GM12878 (cell line): ENCODE results near the gene PPP1R14B. TPM values are rescaled to one million over a fixed set of nuclear protein-coding genes. Genes with fewer than 3 reads are reported as not detected.

Source experiments
- BCL11A ChIP-seq: IDR thresholded peaks from 2 replicates; pipeline ENCODE4 v1.6.1; 2011; ENCODE audit warnings: low read depth, low read length
- E2F8 ChIP-seq: fragments of 450-650 bp; IDR thresholded peaks from 2 replicates; pipeline ENCODE4 v1.6.1; 2018; ENCODE audit warnings: mild to moderate bottlenecking, low read depth, moderate library complexity; ENCODE audit not compliant: partially characterized antibody
- ELK1 ChIP-seq: IDR thresholded peaks from 2 replicates; pipeline ENCODE4 v1.6.1; 2012; ENCODE audit warnings: low read depth, low read length, improper control_type of control experiment
- EP300 ChIP-seq, 2 experiments: fragments of 150-350 bp in 1 of 2; IDR thresholded peaks; 2 replicates each; pipeline ENCODE4 v1.6.1; 2011 to 2012; ENCODE audit warnings: low read depth in 2 of 2, low read length in 2 of 2, borderline replicate concordance in 1 of 2, improper control_type of control experiment in 1 of 2, inconsistent platforms in 1 of 2; ENCODE audit not compliant: control insufficient read depth in 1 of 2
- MLLT1 ChIP-seq: fragments of 450-650 bp; IDR thresholded peaks from 2 replicates; pipeline ENCODE4 v1.6.1; 2016; ENCODE audit warnings: mild to moderate bottlenecking
- NRF1 ChIP-seq: conservative IDR thresholded peaks from 2 replicates; pipeline ENCODE4 v1.6.1; 2011; ENCODE audit warnings: mild to moderate bottlenecking, low read depth, low read length, improper control_type of control experiment
- PRDM15 ChIP-seq: fragments of 450-650 bp; formaldehyde crosslinking; IDR thresholded peaks from 2 replicates; pipeline ENCODE4 v1.4.0; 2020; ENCODE audit warnings: mild to moderate bottlenecking, moderate library complexity
- RAD51 ChIP-seq: fragments of 450-650 bp; IDR thresholded peaks from 2 replicates; pipeline ENCODE4 v1.6.1; 2016; ENCODE audit warnings: moderate library complexity, mild to moderate bottlenecking, inconsistent platforms
- SIN3A ChIP-seq: IDR thresholded peaks from 2 replicates; pipeline ENCODE4 v1.6.1; 2012; ENCODE audit warnings: low read depth, low read length, improper control_type of control experiment
- SPI1 ChIP-seq: IDR thresholded peaks from 2 replicates; pipeline ENCODE4 v1.6.1; 2011; ENCODE audit warnings: low read depth, mild to moderate bottlenecking, low read length, moderate library complexity, borderline replicate concordance; ENCODE audit not compliant: insufficient read depth
- ZZZ3 ChIP-seq: IDR thresholded peaks from 2 replicates; pipeline ENCODE4 v1.6.1; 2011; ENCODE audit warnings: low read depth; ENCODE audit not compliant: control insufficient read depth, insufficient read length
- polyA plus RNA-seq, 11 experiments: library from polyadenylated mRNA; depleted of rRNA in 4 of 11; unstranded in 6 of 11; stranded (reverse) in 5 of 11; fragments of >200 nt; fragmentation: Nextera tagmentation in 4 of 11; fragmentation: Illumina TruSeq in 1 of 11; extraction: Ambion mirVana in 4 of 11; extraction: Trizol in 1 of 11; gene quantifications; 1 replicate in 1 of 11; 2 replicates in 10 of 11; pipeline versions ENCODE4 v1.2.1 to v1.2.3, GENCODE V29; 2011 to 2016; ENCODE audit warnings: inconsistent platforms in 2 of 11, missing spikeins in 2 of 11, low read depth in 1 of 11
- total RNA-seq, 4 experiments: library from RNA; depleted of rRNA in 3 of 4; stranded (reverse); fragments of >200 nt in 3 of 4; fragmentation: Illumina TruSeq in 1 of 4; extraction: Trizol in 1 of 4; gene quantifications; 2 replicates each; pipeline versions ENCODE4 v1.2.1 to v1.2.3, GENCODE V29; 2013 to 2021
- TF ChIP-seq, protein P1 (sequence below): IDR thresholded peaks from 2 replicates; pipeline ENCODE4 v1.6.1; 2012; ENCODE audit warnings: low read length, inconsistent platforms
- TF ChIP-seq, protein P2 (sequence below): fragments of 450-650 bp; conservative IDR thresholded peaks from 2 replicates; pipeline ENCODE4 v1.6.1; 2017; ENCODE audit warnings: mild to moderate bottlenecking, moderate library complexity

PPP1R14B gene
- total and polyA plus RNA-seq, 10 of the 15 experiments (the other 5 are each of a cell fraction or from before 2014, with no cell fraction given), result 8.4 to 283 (median 124) TPM

GRCh38 chr11:64206457-64207255, 40.1 kb downstream of the PPP1R14B start, which contains the start of gene FERMT3 (continued):
- TF ChIP-seq E2F8, result no peak
- no peak for TF ChIP-seq BCL11A
- TF ChIP-seq ELK1, result no peak
- TF ChIP-seq EP300 (IDR thresholded peaks at IDR 0.05; ENCODE audit: borderline replicate concordance in 1 of 2, control insufficient read depth in 1 of 2, low read depth in 2 of 2, low read length in 2 of 2), result no peak
- TF ChIP-seq SIN3A, result no peak
- TF ChIP-seq RAD51, result no peak
- peak; percentile 56; the same call in 1 of the 2 replicates for TF ChIP-seq SPI1
- TF ChIP-seq ZZZ3, result no peak
- TF ChIP-seq, protein P1, sequence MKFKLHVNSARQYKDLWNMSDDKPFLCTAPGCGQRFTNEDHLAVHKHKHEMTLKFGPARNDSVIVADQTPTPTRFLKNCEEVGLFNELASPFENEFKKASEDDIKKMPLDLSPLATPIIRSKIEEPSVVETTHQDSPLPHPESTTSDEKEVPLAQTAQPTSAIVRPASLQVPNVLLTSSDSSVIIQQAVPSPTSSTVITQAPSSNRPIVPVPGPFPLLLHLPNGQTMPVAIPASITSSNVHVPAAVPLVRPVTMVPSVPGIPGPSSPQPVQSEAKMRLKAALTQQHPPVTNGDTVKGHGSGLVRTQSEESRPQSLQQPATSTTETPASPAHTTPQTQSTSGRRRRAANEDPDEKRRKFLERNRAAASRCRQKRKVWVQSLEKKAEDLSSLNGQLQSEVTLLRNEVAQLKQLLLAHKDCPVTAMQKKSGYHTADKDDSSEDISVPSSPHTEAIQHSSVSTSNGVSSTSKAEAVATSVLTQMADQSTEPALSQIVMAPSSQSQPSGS, result no peak
- no peak for TF ChIP-seq MLLT1
- TF ChIP-seq PRDM15 (CRISPR knock-in tag), result no peak; the same call in 1 of the 2 replicates
- TF ChIP-seq NRF1, result no peak
- TF ChIP-seq, protein P2, sequence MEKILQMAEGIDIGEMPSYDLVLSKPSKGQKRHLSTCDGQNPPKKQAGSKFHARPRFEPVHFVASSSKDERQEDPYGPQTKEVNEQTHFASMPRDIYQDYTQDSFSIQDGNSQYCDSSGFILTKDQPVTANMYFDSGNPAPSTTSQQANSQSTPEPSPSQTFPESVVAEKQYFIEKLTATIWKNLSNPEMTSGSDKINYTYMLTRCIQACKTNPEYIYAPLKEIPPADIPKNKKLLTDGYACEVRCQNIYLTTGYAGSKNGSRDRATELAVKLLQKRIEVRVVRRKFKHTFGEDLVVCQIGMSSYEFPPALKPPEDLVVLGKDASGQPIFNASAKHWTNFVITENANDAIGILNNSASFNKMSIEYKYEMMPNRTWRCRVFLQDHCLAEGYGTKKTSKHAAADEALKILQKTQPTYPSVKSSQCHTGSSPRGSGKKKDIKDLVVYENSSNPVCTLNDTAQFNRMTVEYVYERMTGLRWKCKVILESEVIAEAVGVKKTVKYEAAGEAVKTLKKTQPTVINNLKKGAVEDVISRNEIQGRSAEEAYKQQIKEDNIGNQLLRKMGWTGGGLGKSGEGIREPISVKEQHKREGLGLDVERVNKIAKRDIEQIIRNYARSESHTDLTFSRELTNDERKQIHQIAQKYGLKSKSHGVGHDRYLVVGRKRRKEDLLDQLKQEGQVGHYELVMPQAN, result no peak
